ENCODE data around the gene ZNF675.
"Not testable (repeated sequence)": the region's sequence is repeated elsewhere in the genome, so short reads cannot be mapped to it uniquely, and the experiment has no call there.

The ZNF675 gene

DNA sequence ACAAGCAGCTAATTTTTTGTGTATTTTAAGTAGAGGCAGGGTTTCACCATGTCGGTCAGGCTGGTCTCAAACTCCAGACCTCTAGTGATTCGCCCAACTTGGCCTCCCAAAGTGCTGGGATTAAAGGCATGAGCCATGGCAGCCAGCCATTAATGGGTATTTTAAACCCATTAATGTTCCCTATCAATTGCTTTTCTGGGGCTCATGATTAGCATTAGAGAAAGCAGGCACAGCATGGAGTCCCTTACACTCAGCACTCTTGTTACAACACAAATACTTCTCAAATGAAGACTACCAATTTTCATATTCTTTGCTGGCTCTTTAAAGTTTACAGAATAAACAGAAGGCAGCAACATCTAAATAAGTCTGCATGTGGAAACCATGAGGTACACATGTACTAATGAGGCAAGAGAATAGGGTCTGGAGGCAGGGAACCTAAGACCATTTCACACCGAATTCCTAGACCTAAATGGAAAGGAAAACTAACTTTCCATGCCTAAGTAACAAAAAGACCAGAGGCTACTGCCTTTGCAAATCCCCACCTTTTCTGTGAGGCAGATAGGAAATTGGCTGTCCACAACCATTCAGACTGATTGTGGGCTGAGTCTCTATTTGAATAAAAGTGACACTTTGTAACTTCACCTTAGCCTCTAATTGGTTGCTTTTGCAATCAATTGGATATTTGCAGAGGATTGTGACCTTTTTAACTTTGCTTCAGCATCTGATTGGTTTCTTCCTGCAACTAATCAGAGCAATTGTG is 21.2 kb downstream of the ZNF675 start:
- DNase-seq (ENCODE audit: insufficient read length): no peak

DNA sequence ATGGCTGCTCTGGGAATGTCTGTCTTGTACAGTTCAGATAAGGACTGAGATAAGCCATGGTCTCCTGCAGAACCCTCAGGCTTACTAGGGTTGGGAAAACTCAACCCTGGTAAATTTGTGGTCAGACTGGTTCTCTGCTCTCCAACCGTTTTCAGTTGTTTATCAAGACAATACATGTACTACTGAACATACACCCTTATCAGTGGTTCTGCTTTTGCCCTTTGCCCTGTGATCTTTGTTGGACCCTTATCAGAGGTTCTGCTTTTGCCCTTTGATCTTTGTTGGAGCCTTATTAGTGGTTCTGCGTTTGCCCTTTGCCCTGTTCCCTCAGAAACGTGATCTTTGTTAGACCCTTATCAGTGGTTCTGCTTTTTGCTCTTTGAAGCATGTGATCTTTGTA is 37.2 kb downstream of the ZNF675 start:
- DNase-seq (ENCODE audit: insufficient read length); FAIRE-seq: not testable (repeated sequence)

More for the DNA sequence above, 21.2 kb downstream of the ZNF675 start:
- TF ChIP-seq POLR2AphosphoS5 (IDR thresholded peaks at IDR 0.05; ENCODE audit: low read depth, low read length) (no peak), POLR2A (IDR thresholded peaks at IDR 0.05; ENCODE audit: low read depth, low read length) (no peak), TAF1 (IDR thresholded peaks at IDR 0.05; ENCODE audit: borderline replicate concordance, low read depth, low read length) (no peak)
- no peak for FAIRE-seq

Measured in GM12892 (cell line).